H9 (cell line): ENCODE data around the gene PDZD4. TPM values are rescaled to one million over a fixed set of nuclear protein-coding genes. Genes with fewer than 3 reads are reported as not detected.

Source experiments
- DNase-seq: peaks from one replicate; pipeline ENCODE4 v3.0.0-alpha.2; 2017
- H2AFZ ChIP-seq: one replicate; pipeline ENCODE4 v1.6.1; 2013; ENCODE audit warnings: mild to moderate bottlenecking, low read length, control low read depth, moderate library complexity
- H2AK5ac ChIP-seq: 2 replicates; pipeline ENCODE4 v1.6.1; 2013; ENCODE audit warnings: low read length, control low read depth, mixed read lengths; ENCODE audit not compliant: insufficient read length
- H2BK120ac ChIP-seq: one replicate; pipeline ENCODE4 v1.6.1; 2013; ENCODE audit warnings: low read depth, mild to moderate bottlenecking, low read length, control low read depth, inconsistent platforms; ENCODE audit not compliant: poor library complexity, severe bottlenecking
- H2BK12ac ChIP-seq: 2 replicates; pipeline ENCODE4 v1.6.1; 2013; ENCODE audit warnings: low read length, control low read depth, mixed read lengths, low read depth; ENCODE audit not compliant: insufficient read length
- H2BK15ac ChIP-seq: 2 replicates; pipeline ENCODE4 v1.6.1; 2013; ENCODE audit warnings: low read depth, low read length, control low read depth
- H2BK20ac ChIP-seq: one replicate; pipeline ENCODE4 v1.6.1; 2013; ENCODE audit warnings: low read depth, mild to moderate bottlenecking, low read length, control low read depth, inconsistent platforms; ENCODE audit not compliant: poor library complexity, severe bottlenecking
- H2BK5ac ChIP-seq: 2 replicates; pipeline ENCODE4 v1.6.1; 2013; ENCODE audit warnings: low read length, control low read depth, mixed read lengths; ENCODE audit not compliant: insufficient read length
- H3K14ac ChIP-seq: 2 replicates; pipeline ENCODE4 v1.6.1; 2013; ENCODE audit warnings: low read length, control low read depth; ENCODE audit not compliant: insufficient read depth
- H3K18ac ChIP-seq: 2 replicates; pipeline ENCODE4 v1.6.1; 2013; ENCODE audit warnings: low read depth, mild to moderate bottlenecking, mixed read lengths, low read length, control low read depth; ENCODE audit not compliant: insufficient read length
- H3K23ac ChIP-seq: 2 replicates; pipeline ENCODE4 v1.6.1; 2013; ENCODE audit warnings: low read length, control low read depth, mixed read lengths, low read depth; ENCODE audit not compliant: insufficient read length
- H3K23me2 ChIP-seq: 2 replicates; pipeline ENCODE4 v1.6.1; 2013; ENCODE audit warnings: low read depth, mild to moderate bottlenecking, mixed read lengths, low read length, control low read depth; ENCODE audit not compliant: insufficient read length, poor library complexity, severe bottlenecking
- H3K27ac ChIP-seq: 2 replicates; pipeline ENCODE4 v1.5.1; 2013; ENCODE audit warnings: low read length, control low read depth, mixed read lengths, low read depth; ENCODE audit not compliant: insufficient read length
- H3K27me3 ChIP-seq: 2 replicates; pipeline ENCODE4 v1.6.1; 2013; ENCODE audit warnings: low read length, control low read depth, inconsistent platforms; ENCODE audit not compliant: insufficient read depth
- H3K4ac ChIP-seq: 2 replicates; pipeline ENCODE4 v1.6.1; 2013; ENCODE audit warnings: low read depth, mild to moderate bottlenecking, control low read depth, inconsistent platforms, low read length, moderate library complexity
- H3K4me1 ChIP-seq: 2 replicates; pipeline ENCODE4 v1.6.1; 2013; ENCODE audit warnings: low read length, control low read depth, inconsistent platforms; ENCODE audit not compliant: insufficient read depth
- H3K4me2 ChIP-seq: 2 replicates; pipeline ENCODE4 v1.6.1; 2013; ENCODE audit warnings: low read length, control low read depth, mixed read lengths; ENCODE audit not compliant: insufficient read length, insufficient read depth
- H3K56ac ChIP-seq: 2 replicates; pipeline ENCODE4 v1.6.1; 2013; ENCODE audit warnings: low read depth, mild to moderate bottlenecking, mixed read lengths, low read length, control low read depth; ENCODE audit not compliant: insufficient read length
- H3K79me1 ChIP-seq: 2 replicates; pipeline ENCODE4 v1.6.1; 2013; ENCODE audit warnings: low read depth, mild to moderate bottlenecking, moderate library complexity, low read length, control low read depth, inconsistent platforms; ENCODE audit not compliant: insufficient read depth, poor library complexity, severe bottlenecking
- H3K79me2 ChIP-seq: 2 replicates; pipeline ENCODE4 v1.6.1; 2013; ENCODE audit warnings: low read length, control low read depth, inconsistent platforms; ENCODE audit not compliant: insufficient read depth
- H3K9ac ChIP-seq: 2 replicates; pipeline ENCODE4 v1.6.1; 2013; ENCODE audit warnings: low read length, control low read depth, mixed read lengths; ENCODE audit not compliant: insufficient read length; ENCODE audit errors: extremely low read depth
- H3K9me3 ChIP-seq: one replicate; pipeline ENCODE4 v1.6.1; 2013; ENCODE audit warnings: low read depth, low read length, inconsistent platforms; ENCODE audit not compliant: control insufficient read depth
- H3T11ph ChIP-seq: one replicate; pipeline ENCODE4 v1.6.1; 2013; ENCODE audit warnings: mild to moderate bottlenecking, low read length, control low read depth, inconsistent platforms
- H4K20me1 ChIP-seq: one replicate; pipeline ENCODE4 v1.6.1; 2013; ENCODE audit not compliant: control insufficient read depth, insufficient read length, insufficient read depth
- H4K5ac ChIP-seq: 2 replicates; pipeline ENCODE4 v1.6.1; 2013; ENCODE audit warnings: low read depth, mild to moderate bottlenecking, mixed read lengths, low read length, control low read depth; ENCODE audit not compliant: insufficient read length
- H4K8ac ChIP-seq: replicated peaks from 2 replicates; pipeline ENCODE4 v1.6.1; 2013; ENCODE audit warnings: low read length, control low read depth, mixed read lengths, low read depth; ENCODE audit not compliant: insufficient read length
- H4K91ac ChIP-seq: 2 replicates; pipeline ENCODE4 v1.6.1; 2013; ENCODE audit warnings: low read depth, mild to moderate bottlenecking, moderate library complexity, mixed read lengths, low read length, control low read depth; ENCODE audit not compliant: insufficient read length
- H3K27ac Mint-ChIP-seq, 3 experiments: 2 replicates in 2 of 3; 3 replicates in 1 of 3; pipeline ENCODE4 v1.8.0; 2020 to 2021; ENCODE audit warnings: mixed read lengths in 3 of 3, mild to moderate bottlenecking in 1 of 3, moderate library complexity in 1 of 3
- H3K27me3 Mint-ChIP-seq: 2 replicates; pipeline ENCODE4 v1.8.0; 2021; ENCODE audit warnings: low read depth, mild to moderate bottlenecking, moderate library complexity, mixed read lengths
- H3K36me3 Mint-ChIP-seq, 3 experiments: 2 replicates in 2 of 3; 3 replicates in 1 of 3; pipeline ENCODE4 v1.8.0; 2020 to 2021; ENCODE audit warnings: low read depth in 3 of 3, mixed read lengths in 3 of 3; ENCODE audit not compliant: insufficient read depth in 1 of 3
- H3K4me1 Mint-ChIP-seq, 2 experiments: 2 replicates each; pipeline ENCODE4 v1.8.0; 2020; ENCODE audit warnings: mixed read lengths in 2 of 2
- H3K4me3 Mint-ChIP-seq, 2 experiments: 2 replicates in 1 of 2; 3 replicates in 1 of 2; pipeline ENCODE4 v1.8.0; 2020 to 2021; ENCODE audit warnings: mild to moderate bottlenecking in 2 of 2, mixed read lengths in 2 of 2, moderate library complexity in 1 of 2
- H3K9me3 Mint-ChIP-seq, 2 experiments: 2 replicates in 1 of 2; 3 replicates in 1 of 2; pipeline ENCODE4 v1.8.0; 2020; ENCODE audit warnings: mild to moderate bottlenecking in 2 of 2, mixed read lengths in 2 of 2, moderate library complexity in 1 of 2
- CTCF ChIP-seq: fragments of 200-600 bp; sonication (generic); conservative IDR thresholded peaks from 3 replicates; pipeline ENCODE4 v1.8.0; 2021; ENCODE audit warnings: antibody characterized with exemption, mild to moderate bottlenecking
- WGBS: extraction: QIAGEN DNeasy Blood & Tissue Kit; methylation state at CpG from one replicate; pipeline ENCODE4 v1.1.7; 2013; ENCODE audit warnings: missing lambda C conversion rate, low lambda C conversion rate, mixed read lengths; ENCODE audit not compliant: insufficient read length; ENCODE audit errors: extremely low coverage; 5-methylcytosine and 5-hydroxymethylcytosine counted together
- total RNA-seq: library from RNA; stranded (reverse); gene quantifications from 2 replicates; pipeline ENCODE4 v1.2.1, GENCODE V29; 2021

The PDZD4 gene
- total RNA-seq, 1 experiment from 2014 or later, result 110 TPM

- no peak overlapping the region for H2BK120ac ChIP-seq
- no peak overlapping the region for H4K5ac ChIP-seq
- no peak overlapping the region for H2BK5ac ChIP-seq
- no peak overlapping the region for H3K9ac ChIP-seq
- H3K4me3 Mint-ChIP-seq, result no peak overlapping the region
- H3K56ac ChIP-seq, result no peak overlapping the region
- peaks cover 12 to 35% (median 13%) of the 10 kb centered on the region in 3 experiments for H3K36me3 Mint-ChIP-seq
- H3K14ac ChIP-seq, result no peak overlapping the region
- H3K27ac Mint-ChIP-seq, result no peak overlapping the region
- no CpG with 5 or more reads among the region's 11 CpGs for WGBS
- no peak overlapping the region for H2BK15ac ChIP-seq
- no peak overlapping the region for H3K18ac ChIP-seq
- H3K79me1 ChIP-seq, result no peaks in the 10 kb centered on the region
- H3K4me1 Mint-ChIP-seq, result peaks cover 13 to 27% of the 10 kb centered on the region in 2 experiments
- no peak overlapping the region for H3K4ac ChIP-seq
- no peak overlapping the region for H3K4me2 ChIP-seq
- no peaks in the 10 kb centered on the region for H4K20me1 ChIP-seq
- no peak overlapping the region for H4K8ac ChIP-seq
- no peak overlapping the region for H2BK20ac ChIP-seq
- peak; percentile 22 for DNase-seq
- no peaks in the 10 kb centered on the region for H3K79me2 ChIP-seq
- TF ChIP-seq CTCF, result no peak
- no peak overlapping the region for H4K91ac ChIP-seq
- H2AFZ ChIP-seq, result no peak overlapping the region
- H3T11ph ChIP-seq, result no peak overlapping the region
- no peak overlapping the region for H2AK5ac ChIP-seq
- no peaks in the 10 kb centered on the region for H3K27me3 ChIP-seq
- H3K23me2 ChIP-seq, result no peaks in the 10 kb centered on the region
- H3K9me3 ChIP-seq, result peaks cover 21% of the 10 kb centered on the region
- no peak overlapping the region for H3K27ac ChIP-seq
- peaks cover 66 to 82% of the 10 kb centered on the region in 2 experiments for H3K9me3 Mint-ChIP-seq
- no peak overlapping the region for H3K23ac ChIP-seq
- H2BK12ac ChIP-seq, result no peak overlapping the region
- no peaks in the 10 kb centered on the region; the same call in none of the 2 replicates for H3K27me3 Mint-ChIP-seq
- H3K4me1 ChIP-seq, result no peaks in the 10 kb centered on the region
Observed at GRCh38 chrX:153865321-153865580, 34.9 kb upstream of the PDZD4 start.
